Aorta (tissue), 5 donors: Measurements from ENCODE around the gene PLEKHO2. TPM values are rescaled to one million over a fixed set of nuclear protein-coding genes. Genes with fewer than 3 reads are reported as not detected.
A peak's percentile ranks its signal among the peaks of the same experiment; 100 is the strongest.

Source experiments
- ATAC-seq: fragments of 200-7000 bp; cut with Tn5 transposase; one replicate; pipeline ENCODE4 v1.9.1; 2022; ENCODE audit warnings: moderate library complexity; ENCODE audit not compliant: low FRiP score
- DNase-seq, 2 donors: peaks; one replicate each; pipeline ENCODE4 v3.0.0-alpha.2; 2020
- H3K27ac ChIP-seq, 2 donors: one replicate each; pipeline ENCODE4 v1.5.1; 2013; ENCODE audit warnings: low read length in 2 of 2, mild to moderate bottlenecking in 2 of 2, moderate library complexity in 2 of 2, control low read depth in 1 of 2, inconsistent platforms in 1 of 2, low read depth in 1 of 2
- H3K27me3 ChIP-seq, 2 donors: one replicate each; pipeline ENCODE4 v1.6.1; 2013; ENCODE audit warnings: control low read depth in 1 of 2, low read length in 1 of 2, mild to moderate bottlenecking in 1 of 2, moderate library complexity in 1 of 2; ENCODE audit not compliant: insufficient read depth in 2 of 2, control insufficient read depth in 1 of 2
- H3K36me3 ChIP-seq, 2 donors: one replicate each; pipeline ENCODE4 v1.6.1; 2013; ENCODE audit warnings: control low read depth in 1 of 2, low read length in 1 of 2, mild to moderate bottlenecking in 1 of 2; ENCODE audit not compliant: insufficient read depth in 2 of 2, control insufficient read depth in 1 of 2
- H3K4me1 ChIP-seq, 2 donors: one replicate each; pipeline ENCODE4 v1.6.1; 2013; ENCODE audit warnings: low read length in 2 of 2, control low read depth in 1 of 2, mild to moderate bottlenecking in 1 of 2, moderate library complexity in 1 of 2; ENCODE audit not compliant: insufficient read depth in 2 of 2, control insufficient read depth in 1 of 2
- H3K4me3 ChIP-seq, 2 donors: one replicate each; pipeline ENCODE4 v1.5.1; 2013; ENCODE audit warnings: low read length in 2 of 2, control low read depth in 1 of 2, mild to moderate bottlenecking in 1 of 2
- H3K9me3 ChIP-seq: one replicate; pipeline ENCODE4 v1.6.1; 2013; ENCODE audit warnings: mild to moderate bottlenecking, low read length; ENCODE audit not compliant: control insufficient read depth
- WGBS, 2 donors: extraction: QIAGEN DNeasy Blood & Tissue Kit; methylation state at CpG; one replicate each; pipeline ENCODE4 v1.1.7; 2013; 5-methylcytosine and 5-hydroxymethylcytosine counted together
- intact Hi-C, 2 donors: fragments of 100-400 bp; cut with DNase I; formaldehyde crosslinking; loops; one replicate each; pipeline versions ENCODE4 v1.14.2 to v1.15.0; 2022
- polyA plus RNA-seq, 2 donors: library from polyadenylated mRNA; stranded (reverse); fragments of 200-250 nt; gene quantifications; one replicate each; pipeline ENCODE4 v1.2.3, GENCODE V29; 2013
- total RNA-seq, 2 donors: library from RNA; stranded (reverse); fragmentation: NEBNext Ultra II Directional; extraction: Animal tissue kit (Norgen Biotek cat#: 25700); gene quantifications; one replicate each; pipeline ENCODE4 v1.2.1, GENCODE V29; 2021
- donor health status: healthy with polysubstance abuse.
- donor health status: Bipolar disorder and iron deficiency.
- donor health status: DM: no; HTN: no; CAD: no.
- donor health status: DM: no; HTN: no; CAD: no.
- donor health status: DM: yes; HTN: yes; CAD: no.

Gene PLEKHO2
- total and polyA plus RNA-seq, 4 donors: 12.2 to 50.4 (median 29.9) TPM

GRCh38 chr15:64917211-64917610 is 75.5 kb downstream of the PLEKHO2 start:
- no peak for ATAC-seq
- H3K9me3 ChIP-seq: no peaks in the 10 kb centered on the region
- 95% methylated on average over 9 of the region's 9 CpGs for WGBS, 2 donors
- no peaks in the 10 kb centered on the region for H3K36me3 ChIP-seq
- peak in 1 of 2 donors; percentile 57 for DNase-seq
- H3K27ac ChIP-seq: no peak overlapping the region
- intact Hi-C loops: no loop called here
- no peaks in the 10 kb centered on the region for H3K4me1 ChIP-seq
- H3K4me3 ChIP-seq: no peak overlapping the region
- H3K27me3 ChIP-seq: no peaks in the 10 kb centered on the region

Other genes starting within 250 kb of the PLEKHO2 start
- gene RBPMS2, start 66.3 kb upstream of the PLEKHO2 start, total RNA-seq: 1 to 10 TPM; 6.9 to 9.9 TPM
- 1 to 10 TPM in 1 of 2 donors, under 1 TPM in 1; 0.51 to 1.0 TPM for gene RBPMS2, start 66.3 kb upstream of the PLEKHO2 start, polyA plus RNA-seq
- gene PIF1, start 16.3 kb upstream of the PLEKHO2 start, total RNA-seq: 1 to 10 TPM in 1 of 2 donors, under 1 TPM in 1; 0.65 to 2.8 TPM
- gene PIF1, start 16.3 kb upstream of the PLEKHO2 start, polyA plus RNA-seq: 1 to 10 TPM in 1 of 2 donors, under 1 TPM in 1; 0.50 to 4.2 TPM
- 10 to 100 TPM; 22.3 to 29.2 TPM for gene ANKDD1A, start 70.0 kb downstream of the PLEKHO2 start, total RNA-seq
- 10 to 100 TPM; 11.1 to 14.7 TPM for gene ANKDD1A, start 70.0 kb downstream of the PLEKHO2 start, polyA plus RNA-seq
- gene SPG21, start 148.0 kb downstream of the PLEKHO2 start, total RNA-seq: 10 to 100 TPM; 58.0 to 77.0 TPM
- 10 to 100 TPM; 54.6 to 72.6 TPM for gene SPG21, start 148.0 kb downstream of the PLEKHO2 start, polyA plus RNA-seq
- gene MTFMT, start 187.7 kb downstream of the PLEKHO2 start, total RNA-seq: 10 to 100 TPM; 11.3 to 15.2 TPM
- 10 to 100 TPM in 1 of 2 donors, 1 to 10 TPM in 1; 6.1 to 11.0 TPM for gene MTFMT, start 187.7 kb downstream of the PLEKHO2 start, polyA plus RNA-seq
- not detected for gene SLC51B, start 203.5 kb downstream of the PLEKHO2 start, total RNA-seq
- 10 to 100 TPM in 1 of 2 donors, not detected in 1; 31.4 TPM for gene SLC51B, start 203.5 kb downstream of the PLEKHO2 start, polyA plus RNA-seq
- gene RASL12, start 226.1 kb downstream of the PLEKHO2 start, total RNA-seq: 100 to 1,000 TPM in 1 of 2 donors, 10 to 100 TPM in 1; 86.9 to 171 TPM
- 10 to 100 TPM; 51.3 to 82.1 TPM for gene RASL12, start 226.1 kb downstream of the PLEKHO2 start, polyA plus RNA-seq
- gene KBTBD13, start 234.8 kb downstream of the PLEKHO2 start, total RNA-seq: 1 to 10 TPM; 1.5 TPM
- gene KBTBD13, start 234.8 kb downstream of the PLEKHO2 start, polyA plus RNA-seq: under 1 TPM; 0.05 to 0.25 TPM